ENCODE data around the gene STIMATE. TPM values are rescaled to one million over a fixed set of nuclear protein-coding genes. Genes with fewer than 3 reads are reported as not detected.

Gene STIMATE
- total RNA-seq, 4 donors from 2014 or later: 15.0 to 22.1 (median 18.7) TPM

GRCh38 chr3:52809149-52809548 lies 88.2 kb downstream of the STIMATE start:
- no peaks in the 10 kb centered on the region for H3K4me1 ChIP-seq
- H3K36me3 ChIP-seq: no peaks in the 10 kb centered on the region
- H3K27me3 ChIP-seq: no peaks in the 10 kb centered on the region
- H3K4me3 ChIP-seq (replicated peaks in 1 of 3): no peak overlapping the region
- H3K27ac ChIP-seq: no peak overlapping the region
- TF ChIP-seq POLR2A (IDR thresholded peaks at IDR 0.05) (no peak), CTCF (IDR thresholded peaks at IDR 0.05) (no peak)
- intact Hi-C loops (cut with DNase I): no loop called here
- no peak for DNase-seq
- 77 to 83% methylated on average over 2 of the region's 2 CpGs for WGBS, 2 donors
- no peaks in the 10 kb centered on the region for H3K9me3 ChIP-seq

GRCh38 chr3:52805270-52806039 lies 91.9 kb downstream of the STIMATE start:
- intact Hi-C loops (cut with DNase I): no loop called here
- no peak for DNase-seq
- Histone ChIP-seq H3K4me3 (replicated peaks in 1 of 3) (no peak overlapping the region), H3K36me3 (no peaks in the 10 kb centered on the region), H3K9me3 (no peaks in the 10 kb centered on the region), H3K27ac (no peak overlapping the region), H3K4me1 (no peaks in the 10 kb centered on the region), H3K27me3 (no peaks in the 10 kb centered on the region)
- WGBS, 2 donors: 82 to 83% methylated on average over 11 to 16 of the region's 19 CpGs
- TF ChIP-seq CTCF (IDR thresholded peaks at IDR 0.05) (no peak), POLR2A (IDR thresholded peaks at IDR 0.05) (no peak)

- no peaks in the 10 kb centered on the region for H3K4me1 ChIP-seq
- WGBS, 2 donors: 65 to 75% methylated on average over 5 of the region's 5 CpGs
Measured at GRCh38 chr3:52801839-52802238, 95.5 kb downstream of the STIMATE start.

GRCh38 chr3:52800079-52800478 lies 97.3 kb downstream of the STIMATE start:
- no peak for TF ChIP-seq CTCF (IDR thresholded peaks at IDR 0.05)
- Histone ChIP-seq H3K27ac (no peak overlapping the region), H3K9me3 (no peaks in the 10 kb centered on the region), H3K4me3 (replicated peaks in 1 of 3) (no peak overlapping the region), H3K27me3 (no peaks in the 10 kb centered on the region), H3K36me3 (no peaks in the 10 kb centered on the region), H3K4me1 (no peaks in the 10 kb centered on the region)
- intact Hi-C loops (cut with DNase I): no loop called here
- DNase-seq: no peak
- 79 to 81% methylated on average over 7 of the region's 7 CpGs for WGBS, 2 donors

More at GRCh38 chr3:52801839-52802238, 95.5 kb downstream of the STIMATE start:
- Histone ChIP-seq H3K36me3 (no peaks in the 10 kb centered on the region), H3K27me3 (no peaks in the 10 kb centered on the region), H3K27ac (no peak overlapping the region), H3K4me3 (replicated peaks in 1 of 3) (no peak overlapping the region), H3K9me3 (no peaks in the 10 kb centered on the region)
- DNase-seq: no peak
- no peak for TF ChIP-seq CTCF (IDR thresholded peaks at IDR 0.05)
- no peak for TF ChIP-seq POLR2A (IDR thresholded peaks at IDR 0.05)
- intact Hi-C loops (cut with DNase I): no loop called here

GRCh38 chr3:52798978-52799476 lies 98.3 kb downstream of the STIMATE start:
- TF ChIP-seq CTCF (IDR thresholded peaks at IDR 0.05): peak in 2 of 6 experiments; percentile 16 to 35
- no peak for TF ChIP-seq POLR2A (IDR thresholded peaks at IDR 0.05)
- no peak for DNase-seq
- no peak overlapping the region for H3K27ac ChIP-seq
- WGBS, 2 donors: 57 to 60% methylated on average over 11 to 12 of the region's 14 CpGs
- H3K36me3 ChIP-seq: no peaks in the 10 kb centered on the region
- H3K4me1 ChIP-seq: peaks cover 0 to 5% of the 10 kb centered on the region in 2 donors
- H3K27me3 ChIP-seq: no peaks in the 10 kb centered on the region
- H3K9me3 ChIP-seq: no peaks in the 10 kb centered on the region
- no peak overlapping the region for H3K4me3 ChIP-seq (replicated peaks in 1 of 3)
- intact Hi-C loops (cut with DNase I): no loop called here
